Testis (tissue), 2 donors: Measurements from ENCODE around the gene ATP2A1.

Source experiments
- CTCF ChIP-seq, 3 experiments: fragments of 450-650 bp in 2 of 3; fragments of 200-600 bp in 1 of 3; sonication (generic) in 1 of 3; IDR thresholded peaks; one replicate each; pipeline ENCODE4 v1.5.1; 2016 to 2019; ENCODE audit warnings: antibody characterized with exemption in 3 of 3, mild to moderate bottlenecking in 2 of 3, moderate library complexity in 1 of 3
- POLR2A ChIP-seq: fragments of 450-650 bp; IDR thresholded peaks from one replicate; pipeline ENCODE4 v1.6.1; 2017; ENCODE audit warnings: antibody characterized with exemption, mild to moderate bottlenecking, moderate library complexity

- TF ChIP-seq CTCF (IDR thresholded peaks at IDR 0.05) = no peak
- no peak for TF ChIP-seq POLR2A
Observed at GRCh38 chr16:28869201-28869600, 9.1 kb upstream of the ATP2A1 start.
